Measurements from ENCODE around the gene TMEM51.
"Not testable (repeated sequence)": the region's sequence is repeated elsewhere in the genome, so short reads cannot be mapped to it uniquely, and the experiment has no call there.

The TMEM51 gene

GRCh38 chr1:15155191-15155590, 1.6 kb downstream of the TMEM51 start:
- DNase-seq, result no peak

GRCh38 chr1:15155888-15156741, 2.6 kb downstream of the TMEM51 start:
- DNase-seq, result no peak

- DNase-seq, result no peak
Observed at GRCh38 chr1:15156807-15157380, 3.3 kb downstream of the TMEM51 start.

GRCh38 chr1:15157524-15158399, 4.2 kb downstream of the TMEM51 start:
- no peak for DNase-seq

- DNase-seq, result no peak
Observed at GRCh38 chr1:15158506-15159165, 5.1 kb downstream of the TMEM51 start.

- DNase-seq, result no peak
Observed at GRCh38 chr1:15159166-15159555, 5.6 kb downstream of the TMEM51 start.

- DNase-seq, result peak in 2 of 3 experiments; percentile 17 to 47
Observed at GRCh38 chr1:15160626-15161025, 7.1 kb downstream of the TMEM51 start.

GRCh38 chr1:15167386-15167785, 13.8 kb downstream of the TMEM51 start:
- DNase-seq, result no peak

GRCh38 chr1:15168479-15168878, 14.9 kb downstream of the TMEM51 start:
- no peak for DNase-seq

GRCh38 chr1:15170071-15170470, 16.5 kb downstream of the TMEM51 start:
- DNase-seq, result no peak

- DNase-seq, result no peak
Observed at GRCh38 chr1:15171271-15171908, 17.8 kb downstream of the TMEM51 start.

GRCh38 chr1:15172405-15173259, 19.1 kb downstream of the TMEM51 start:
- DNase-seq, result no peak

GRCh38 chr1:15173863-15174614, 20.5 kb downstream of the TMEM51 start:
- DNase-seq, result no peak

GRCh38 chr1:15174615-15174983, 21.1 kb downstream of the TMEM51 start:
- DNase-seq, result no peak

GRCh38 chr1:15175324-15176094, 22.0 kb downstream of the TMEM51 start:
- not testable (repeated sequence) for DNase-seq

GRCh38 chr1:15176120-15176519, 22.6 kb downstream of the TMEM51 start:
- DNase-seq, result no peak

- no peak for DNase-seq
Observed at GRCh38 chr1:15176898-15177665, 23.5 kb downstream of the TMEM51 start.

- DNase-seq, result peak in 1 of 3 experiments; percentile 4
Observed at GRCh38 chr1:15177710-15178166, 24.2 kb downstream of the TMEM51 start.
